ENCODE results near the gene GARNL3.

The GARNL3 gene

GRCh38 chr9:127225801-127226625 is 38.6 kb upstream of the GARNL3 start:
- H3K4me3 ChIP-seq (ENCODE audit: low read length): peak overlapping the region; percentile 52
- no peak for TF ChIP-seq CTCF (IDR thresholded peaks at IDR 0.05; ENCODE audit: insufficient read depth, low read depth, low read length, missing control alignments)
- DNase-seq (ENCODE audit: low read depth): peak; percentile 17

GRCh38 chr9:127229691-127230417 is 34.7 kb upstream of the GARNL3 start:
- no peak for DNase-seq (ENCODE audit: low read depth)
- no peak overlapping the region for H3K4me3 ChIP-seq (ENCODE audit: low read length)
- TF ChIP-seq CTCF (IDR thresholded peaks at IDR 0.05; ENCODE audit: insufficient read depth, low read depth, low read length, missing control alignments): no peak

- no peak for DNase-seq (ENCODE audit: low read depth)
- H3K4me3 ChIP-seq (ENCODE audit: low read length): no peak overlapping the region
- TF ChIP-seq CTCF (IDR thresholded peaks at IDR 0.05; ENCODE audit: insufficient read depth, low read depth, low read length, missing control alignments): no peak
Measured at GRCh38 chr9:127231666-127232065, 32.9 kb upstream of the GARNL3 start.

DNA sequence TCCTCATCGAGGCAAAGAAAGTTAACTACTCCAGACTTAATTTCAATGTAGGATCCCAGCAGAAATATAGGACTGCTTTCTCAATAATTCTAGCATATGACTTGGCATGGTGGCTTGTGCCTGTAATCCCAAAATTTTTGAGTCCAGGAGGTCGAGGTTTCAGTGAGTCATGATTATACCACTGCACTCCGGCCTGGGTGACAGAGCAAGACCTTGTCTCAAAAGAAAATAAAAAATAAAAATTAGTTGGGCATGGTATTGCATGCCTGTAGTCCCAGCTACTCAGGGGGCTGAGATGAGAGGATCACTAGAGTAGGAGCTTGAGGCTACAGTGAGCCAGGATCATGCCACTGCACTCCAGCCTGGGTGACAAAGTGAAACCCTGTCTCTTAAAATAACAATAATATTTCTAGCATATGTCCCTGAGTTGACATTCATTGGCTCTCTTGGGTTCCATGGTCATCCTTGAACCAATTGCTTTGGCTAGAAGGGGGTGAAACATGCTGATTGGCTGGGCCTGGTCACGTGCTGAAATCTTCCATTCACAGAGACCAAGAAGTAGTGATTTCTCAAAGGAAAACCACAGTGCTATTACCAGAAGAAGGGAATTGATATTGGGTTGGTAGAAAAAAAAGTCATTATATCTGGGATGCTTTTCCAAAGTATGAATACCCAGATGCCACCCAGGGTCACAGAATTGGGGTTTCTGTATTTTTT is 31.6 kb upstream of the GARNL3 start:
- H3K4me3 ChIP-seq (ENCODE audit: low read length): no peak overlapping the region
- no peak for TF ChIP-seq CTCF (IDR thresholded peaks at IDR 0.05; ENCODE audit: insufficient read depth, low read depth, low read length, missing control alignments)
- no peak for DNase-seq (ENCODE audit: low read depth)

DNA sequence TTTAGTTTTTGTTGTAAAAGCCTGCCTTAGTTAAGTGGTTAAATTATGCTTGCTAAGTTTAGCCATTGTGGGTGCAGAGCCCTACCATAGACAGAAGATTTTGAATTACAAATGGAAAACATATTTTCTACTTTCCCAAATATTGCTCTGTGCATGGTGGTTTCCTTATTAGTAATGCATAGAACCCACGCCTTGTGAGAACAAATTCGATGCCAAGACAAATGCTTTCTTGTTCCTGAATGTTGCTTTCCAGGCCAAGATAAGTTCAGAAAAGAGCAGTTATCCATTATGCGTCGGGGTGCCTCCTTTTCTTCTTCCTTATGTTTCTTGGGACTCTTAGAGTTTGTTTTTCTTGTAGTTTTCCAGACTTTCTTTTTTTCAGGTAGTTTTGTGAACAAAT is 31.0 kb upstream of the GARNL3 start:
- no peak for TF ChIP-seq CTCF (IDR thresholded peaks at IDR 0.05; ENCODE audit: insufficient read depth, low read depth, low read length, missing control alignments)
- H3K4me3 ChIP-seq (ENCODE audit: low read length): no peak overlapping the region
- DNase-seq (ENCODE audit: low read depth): no peak

- no peak for TF ChIP-seq CTCF (IDR thresholded peaks at IDR 0.05; ENCODE audit: insufficient read depth, low read depth, low read length, missing control alignments)
- H3K4me3 ChIP-seq (ENCODE audit: low read length): no peak overlapping the region
- no peak for DNase-seq (ENCODE audit: low read depth)
Measured at GRCh38 chr9:127233989-127234388, 30.6 kb upstream of the GARNL3 start.

All from epithelial cell of esophagus (primary cell).